Chondrocyte (in vitro differentiated cells): ENCODE data around the gene MCHR2. TPM values are rescaled to one million over a fixed set of nuclear protein-coding genes. Genes with fewer than 3 reads are reported as not detected.

Source experiments
- DNase-seq: peaks from one replicate; pipeline ENCODE4 v3.0.0; 2021; ENCODE audit warnings: mixed read lengths, low spot score
- H3K27ac Mint-ChIP-seq: one replicate; pipeline ENCODE4 v1.8.0; 2021; ENCODE audit warnings: mild to moderate bottlenecking, moderate library complexity, mixed read lengths; ENCODE audit not compliant: unreplicated experiment
- H3K27me3 Mint-ChIP-seq: 2 replicates; pipeline ENCODE4 v1.8.0; 2021; ENCODE audit warnings: low read depth, mixed read lengths
- H3K36me3 Mint-ChIP-seq: 2 replicates; pipeline ENCODE4 v1.8.0; 2021; ENCODE audit warnings: low read depth, mixed read lengths
- H3K4me1 Mint-ChIP-seq: 2 replicates; pipeline ENCODE4 v1.8.0; 2021; ENCODE audit warnings: low read depth, mild to moderate bottlenecking, mixed read lengths
- H3K4me3 Mint-ChIP-seq: one replicate; pipeline ENCODE4 v1.8.0; 2021; ENCODE audit warnings: mild to moderate bottlenecking, moderate library complexity, mixed read lengths; ENCODE audit not compliant: unreplicated experiment
- H3K9me3 Mint-ChIP-seq: 2 replicates; pipeline ENCODE4 v1.8.0; 2021; ENCODE audit warnings: low read depth, mixed read lengths
- CTCF ChIP-seq: fragments of 200-600 bp; sonication (generic); IDR thresholded peaks from 2 replicates; pipeline ENCODE4 v1.5.0; 2021; ENCODE audit warnings: antibody characterized with exemption, mild to moderate bottlenecking, moderate library complexity
- total RNA-seq: library from RNA; stranded (reverse); gene quantifications from 3 replicates; pipeline ENCODE4 v1.2.1, GENCODE V29; 2021

MCHR2 gene
- total RNA-seq, 1 donor from 2014 or later, result not detected

- Mint-ChIP-seq H3K36me3 (no peaks in the 10 kb centered on the region), H3K27me3 (peaks cover 50% of the 10 kb centered on the region), H3K4me3 (no peak overlapping the region), H3K4me1 (peaks cover 11% of the 10 kb centered on the region), H3K9me3 (no peaks in the 10 kb centered on the region), H3K27ac (no peak overlapping the region)
- DNase-seq, result no peak
- no peak for TF ChIP-seq CTCF
Measured at GRCh38 chr6:99991955-99992354, 2.1 kb downstream of the MCHR2 start.

GRCh38 chr6:99980741-99981140 lies 13.3 kb downstream of the MCHR2 start:
- DNase-seq, result no peak
- no peak for TF ChIP-seq CTCF

DNA sequence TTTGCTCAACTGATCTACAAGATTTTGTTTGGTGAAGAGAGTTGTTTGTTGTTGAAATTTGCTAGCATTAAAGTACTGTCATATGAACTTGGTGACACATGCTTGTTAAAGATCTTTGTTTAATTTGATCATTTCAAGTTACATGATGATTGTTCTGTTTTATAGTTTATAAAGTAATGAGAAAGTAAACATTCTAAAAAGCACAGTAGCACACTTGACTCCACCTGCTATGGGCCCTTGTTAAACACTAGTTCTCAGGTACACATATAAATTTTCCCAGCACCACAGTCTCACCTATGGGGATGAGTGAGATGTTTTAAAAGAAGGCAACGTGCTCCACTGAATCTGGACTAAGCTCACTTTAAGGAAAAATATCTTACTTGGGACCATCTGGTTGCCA lies 14.1 kb downstream of the MCHR2 start:
- TF ChIP-seq CTCF, result no peak
- peaks cover 7% of the 10 kb centered on the region for H3K27me3 Mint-ChIP-seq
- H3K9me3 Mint-ChIP-seq, result peaks cover 6% of the 10 kb centered on the region
- no peak overlapping the region for H3K4me3 Mint-ChIP-seq
- H3K4me1 Mint-ChIP-seq, result no peaks in the 10 kb centered on the region
- no peaks in the 10 kb centered on the region for H3K36me3 Mint-ChIP-seq
- no peak overlapping the region for H3K27ac Mint-ChIP-seq
- no peak for DNase-seq

More at GRCh38 chr6:99980741-99981140, 13.3 kb downstream of the MCHR2 start:
- Mint-ChIP-seq H3K9me3 (peaks cover 2% of the 10 kb centered on the region), H3K4me1 (no peaks in the 10 kb centered on the region), H3K4me3 (no peak overlapping the region), H3K27ac (no peak overlapping the region), H3K27me3 (peaks cover 8% of the 10 kb centered on the region), H3K36me3 (no peaks in the 10 kb centered on the region)

- Mint-ChIP-seq H3K27me3 (peaks cover 29% of the 10 kb centered on the region), H3K27ac (no peak overlapping the region)
Measured at GRCh38 chr6:99967052-99967451, 27.0 kb downstream of the MCHR2 start.

GRCh38 chr6:99960027-99960426 lies 34.0 kb downstream of the MCHR2 start:
- Mint-ChIP-seq H3K27me3 (peaks cover 20% of the 10 kb centered on the region), H3K4me1 (no peaks in the 10 kb centered on the region), H3K27ac (no peak overlapping the region), H3K4me3 (no peak overlapping the region), H3K36me3 (peaks cover 2% of the 10 kb centered on the region), H3K9me3 (peaks cover 27% of the 10 kb centered on the region)
- TF ChIP-seq CTCF, result no peak
- no peak for DNase-seq

More at GRCh38 chr6:99967052-99967451, 27.0 kb downstream of the MCHR2 start:
- Mint-ChIP-seq H3K36me3 (no peaks in the 10 kb centered on the region), H3K4me3 (no peak overlapping the region), H3K4me1 (no peaks in the 10 kb centered on the region), H3K9me3 (no peaks in the 10 kb centered on the region)
- no peak for TF ChIP-seq CTCF
- no peak for DNase-seq
